ENCODE data around the gene ALDOC.

The ALDOC gene

GRCh38 chr17:28523876-28524275 lies 52.8 kb downstream of the ALDOC start:
- Histone ChIP-seq H3K4me3 (no peak overlapping the region), H3K27ac (no peak overlapping the region)
- no peak for TF ChIP-seq CTCF (IDR thresholded peaks at IDR 0.05)
- DNase-seq (ENCODE audit: low spot score): no peak

- no peak for DNase-seq (ENCODE audit: low spot score)
- Histone ChIP-seq H3K27ac (no peak overlapping the region), H3K4me3 (no peak overlapping the region)
- no peak for TF ChIP-seq CTCF (IDR thresholded peaks at IDR 0.05)
These were observed 53.5 kb downstream of the ALDOC start for GRCh38 chr17:28523186-28523585.

Data from coronary artery (tissue), 2 donors.